ENCODE measurements around the gene MICB. TPM values are rescaled to one million over a fixed set of nuclear protein-coding genes. Genes with fewer than 3 reads are reported as not detected.
"Not testable (repeated sequence)": the region's sequence is repeated elsewhere in the genome, so short reads cannot be mapped to it uniquely, and the experiment has no call there.

MICB gene
- total RNA-seq, 2 experiments from 2014 or later: 22.1 to 22.5 TPM

- ChIA-PET POLR2A (interaction anchor here (0.5 to 4.0 kb wide), 5 partner anchors 42 to 341 kb away, joined by 4 to 23 read pairs (median 5); partner anchors contain the start of genes DDX39B and TNF), CTCF (interaction anchor here (0.6 to 3.3 kb wide), 10 partner anchors 22 to 121 kb away, joined by 3 to 19 read pairs (median 4); partner anchors contain the start of genes ATP6V1G2 and DDX39B)
Measured at GRCh38 chr6:31493875-31494694, 3.9 kb upstream of the MICB start.

GRCh38 chr6:31495580-31495979 is 2.4 kb upstream of the MICB start:
- ChIA-PET CTCF (interaction anchor here (0.6 to 3.3 kb wide), 6 partner anchors 16 to 591 kb away, joined by 3 to 19 read pairs (median 5); partner anchors contain the start of gene DDX39B), POLR2A (interaction anchor here (0.6 to 4.0 kb wide), 3 partner anchors 46 to 79 kb away, joined by 4 to 23 read pairs (median 5); partner anchors contain the start of genes DDX39B and TNF)

GRCh38 chr6:31496826-31497225 is 1.1 kb upstream of the MICB start:
- CTCF ChIA-PET: interaction anchor here (0.7 to 1.5 kb wide), 7 partner anchors 45 to 145 kb away, joined by 3 to 5 read pairs (median 4); partner anchors contain the start of genes ATP6V1G2, DDX39B and NFKBIL1
- POLR2A ChIA-PET: interaction anchor here (0.6 to 4.0 kb wide), 2 partner anchors 45 to 331 kb away, joined by 3 to 23 read pairs; partner anchors contain the start of genes DDX39B and HSPA1B

- CTCF ChIA-PET: interaction anchor here (1.3 kb wide), 1 partner anchor 99 kb away, joined by 3 read pairs; no protein-coding TSS in a partner anchor
- POLR2A ChIA-PET: no interaction called here
Measured at GRCh38 chr6:31498748-31499147, 803 bp downstream of the MICB start.

- CTCF ChIA-PET, POLR2A ChIA-PET: not testable (repeated sequence)
Measured at GRCh38 chr6:31499648-31500047, 1.7 kb downstream of the MICB start.

GRCh38 chr6:31502586-31502985 is 4.6 kb downstream of the MICB start:
- ChIA-PET CTCF (no interaction called here), POLR2A (no interaction called here)

- POLR2A ChIA-PET, CTCF ChIA-PET: not testable (repeated sequence)
Measured at GRCh38 chr6:31509036-31509435, 11.1 kb downstream of the MICB start.

GRCh38 chr6:31510007-31510406 is 12.1 kb downstream of the MICB start:
- POLR2A ChIA-PET: no interaction called here
- CTCF ChIA-PET: no interaction called here

GRCh38 chr6:31513456-31514165 is 15.7 kb downstream of the MICB start:
- CTCF ChIA-PET: no interaction called here

GRCh38 chr6:31521835-31522234 is 23.9 kb downstream of the MICB start:
- ChIA-PET POLR2A (no interaction called here), CTCF (no interaction called here)

More at GRCh38 chr6:31513456-31514165, 15.7 kb downstream of the MICB start:
- POLR2A ChIA-PET: no interaction called here

GRCh38 chr6:31525553-31525931 is 27.6 kb downstream of the MICB start:
- ChIA-PET POLR2A (interaction anchor here (0.7 kb wide), 1 partner anchor 8 kb away, joined by 9 read pairs; no protein-coding TSS in a partner anchor), CTCF (no interaction called here)

- ChIA-PET CTCF (no interaction called here), POLR2A (no interaction called here)
Measured at GRCh38 chr6:31525932-31526591, 28.1 kb downstream of the MICB start.

- ChIA-PET POLR2A (no interaction called here), CTCF (interaction anchor here (1.2 kb wide), 1 partner anchor 13 kb away, joined by 4 read pairs; the partner anchor contains the start of gene DDX39B)
Measured at GRCh38 chr6:31528307-31528777, 30.4 kb downstream of the MICB start.

- ChIA-PET CTCF (no interaction called here), POLR2A (interaction anchor here (0.6 to 0.9 kb wide), 2 partner anchors 105 to 344 kb away, joined by 3 read pairs; no protein-coding TSS in a partner anchor)
Measured at GRCh38 chr6:31528821-31529328, 30.9 kb downstream of the MICB start, which contains the start of gene MCCD1. Gene MCCD1, plus strand, starts transcription at chr6:31528962. Its CDS starts 53 bp downstream, at chr6:31529015.

- POLR2A ChIA-PET: interaction anchor here (0.6 to 0.9 kb wide), 2 partner anchors 105 to 345 kb away, joined by 3 read pairs; no protein-coding TSS in a partner anchor
- CTCF ChIA-PET: no interaction called here
Measured at GRCh38 chr6:31529329-31530150, 31.6 kb downstream of the MICB start.

GRCh38 chr6:31530659-31531058 is 32.7 kb downstream of the MICB start:
- CTCF ChIA-PET: no interaction called here
- POLR2A ChIA-PET: no interaction called here

GRCh38 chr6:31531162-31531561 is 33.2 kb downstream of the MICB start:
- CTCF ChIA-PET: no interaction called here
- POLR2A ChIA-PET: no interaction called here

Measured in activated CD8-positive, alpha-beta memory T cell treated with anti-CD3 and anti-CD28 coated beads for 36 hours (primary cell).